NCI-H510A treated with DMSO at 0.1 percent for 48 hours (cell line): ENCODE measurements around the gene PPEF1.
A peak's percentile ranks its signal among the peaks of the same experiment; 100 is the strongest.
"Not testable (repeated sequence)": the region's sequence is repeated elsewhere in the genome, so short reads cannot be mapped to it uniquely, and the experiment has no call there.

Experiments
- DNase-seq: peaks from one replicate; lab custom pipeline; 2025; lab: John Stamatoyannopoulos, UW

The PPEF1 gene

GRCh38 chrX:18793601-18794089, 86.2 kb downstream of the PPEF1 start:
- DNase-seq = no peak

GRCh38 chrX:18797141-18797540, 89.7 kb downstream of the PPEF1 start:
- DNase-seq = no peak

GRCh38 chrX:18799911-18800310, 92.5 kb downstream of the PPEF1 start:
- no peak for DNase-seq

GRCh38 chrX:18809641-18810040, 102.2 kb downstream of the PPEF1 start:
- DNase-seq = no peak

GRCh38 chrX:18810416-18810815, 103.0 kb downstream of the PPEF1 start:
- DNase-seq = no peak

GRCh38 chrX:18825375-18825774, 117.9 kb downstream of the PPEF1 start:
- no peak for DNase-seq

GRCh38 chrX:18828832-18829404, 121.5 kb downstream of the PPEF1 start:
- DNase-seq = no peak

- DNase-seq = peak; percentile 31
These were observed 125.8 kb downstream of the PPEF1 start for GRCh38 chrX:18833071-18833731.

GRCh38 chrX:18847901-18848300, 140.5 kb downstream of the PPEF1 start:
- not testable (repeated sequence) for DNase-seq

- DNase-seq = no peak
These were observed 148.6 kb downstream of the PPEF1 start for GRCh38 chrX:18855919-18856644.

- no peak for DNase-seq
These were observed 149.2 kb downstream of the PPEF1 start for GRCh38 chrX:18856645-18856997.

GRCh38 chrX:18861511-18861910, 154.1 kb downstream of the PPEF1 start:
- DNase-seq = no peak

GRCh38 chrX:18864390-18864920, 157.0 kb downstream of the PPEF1 start:
- DNase-seq = no peak

- DNase-seq = no peak
These were observed 163.9 kb downstream of the PPEF1 start for GRCh38 chrX:18871161-18871890.

GRCh38 chrX:18871970-18872369, 164.5 kb downstream of the PPEF1 start:
- DNase-seq = no peak

GRCh38 chrX:18872621-18873020, 165.2 kb downstream of the PPEF1 start:
- DNase-seq = no peak

GRCh38 chrX:18873189-18873791, 165.8 kb downstream of the PPEF1 start:
- DNase-seq = no peak

- no peak for DNase-seq
These were observed 166.4 kb downstream of the PPEF1 start for GRCh38 chrX:18873836-18874235.

- no peak for DNase-seq
These were observed 167.3 kb downstream of the PPEF1 start for GRCh38 chrX:18874560-18875255.

GRCh38 chrX:18875256-18875878, 167.9 kb downstream of the PPEF1 start:
- DNase-seq = no peak

GRCh38 chrX:18877469-18877868, 170.0 kb downstream of the PPEF1 start:
- no peak for DNase-seq
